Measurements from ENCODE around the gene PRKRIP1.
A peak's percentile ranks its signal among the peaks of the same experiment; 100 is the strongest.
"Not testable (repeated sequence)": the region's sequence is repeated elsewhere in the genome, so short reads cannot be mapped to it uniquely, and the experiment has no call there.

The PRKRIP1 gene

GRCh38 chr7:102404005-102404861, 8.1 kb downstream of the PRKRIP1 start:
- peak; percentile 89 for DNase-seq (ENCODE audit: low spot score)

GRCh38 chr7:102404862-102405188, 8.7 kb downstream of the PRKRIP1 start:
- DNase-seq (ENCODE audit: low spot score): not testable (repeated sequence)

- no peak for DNase-seq (ENCODE audit: low spot score)
Observed at GRCh38 chr7:102407910-102408309, 11.7 kb downstream of the PRKRIP1 start.

- DNase-seq (ENCODE audit: low spot score): not testable (repeated sequence)
Observed at GRCh38 chr7:102408530-102408929, 12.4 kb downstream of the PRKRIP1 start.

- no peak for DNase-seq (ENCODE audit: low spot score)
Observed at GRCh38 chr7:102409340-102409739, 13.2 kb downstream of the PRKRIP1 start.

- DNase-seq (ENCODE audit: low spot score): no peak
Observed at GRCh38 chr7:102410123-102410522, 14.0 kb downstream of the PRKRIP1 start.

- no peak for DNase-seq (ENCODE audit: low spot score)
Observed at GRCh38 chr7:102410918-102411317, 14.8 kb downstream of the PRKRIP1 start.

- no peak for DNase-seq (ENCODE audit: low spot score)
Observed at GRCh38 chr7:102412548-102412947, 16.4 kb downstream of the PRKRIP1 start.

GRCh38 chr7:102413091-102413490, 16.9 kb downstream of the PRKRIP1 start:
- no peak for DNase-seq (ENCODE audit: low spot score)

GRCh38 chr7:102413611-102414010, 17.4 kb downstream of the PRKRIP1 start:
- no peak for DNase-seq (ENCODE audit: low spot score)

- DNase-seq (ENCODE audit: low spot score): no peak
Observed at GRCh38 chr7:102415685-102416225, 19.6 kb downstream of the PRKRIP1 start.

- DNase-seq (ENCODE audit: low spot score): no peak
Observed at GRCh38 chr7:102416406-102416805, 20.2 kb downstream of the PRKRIP1 start.

GRCh38 chr7:102417105-102417504, 20.9 kb downstream of the PRKRIP1 start:
- no peak for DNase-seq (ENCODE audit: low spot score)

GRCh38 chr7:102418592-102418991, 22.4 kb downstream of the PRKRIP1 start:
- DNase-seq (ENCODE audit: low spot score): no peak

- no peak for DNase-seq (ENCODE audit: low spot score)
Observed at GRCh38 chr7:102421706-102422240, 25.6 kb downstream of the PRKRIP1 start.

- DNase-seq (ENCODE audit: low spot score): no peak
Observed at GRCh38 chr7:102424129-102424551, 28.0 kb downstream of the PRKRIP1 start.

GRCh38 chr7:102424787-102425218, 28.6 kb downstream of the PRKRIP1 start:
- no peak for DNase-seq (ENCODE audit: low spot score)

GRCh38 chr7:102425639-102426267, 29.6 kb downstream of the PRKRIP1 start:
- no peak for DNase-seq (ENCODE audit: low spot score)

- no peak for DNase-seq (ENCODE audit: low spot score)
Observed at GRCh38 chr7:102426268-102427018, 30.3 kb downstream of the PRKRIP1 start.

GRCh38 chr7:102427019-102427405, 30.8 kb downstream of the PRKRIP1 start:
- no peak for DNase-seq (ENCODE audit: low spot score)

- no peak for DNase-seq (ENCODE audit: low spot score)
Observed at GRCh38 chr7:102429141-102429899, 33.2 kb downstream of the PRKRIP1 start.

Measured in SW480 (cell line).